GM18861 (cell line): ENCODE measurements around the gene FLNB.
A peak's percentile ranks its signal among the peaks of the same experiment; 100 is the strongest.
"Not testable (repeated sequence)": the region's sequence is repeated elsewhere in the genome, so short reads cannot be mapped to it uniquely, and the experiment has no call there.

Source experiments
- ATAC-seq: cut with Tn5 transposase; IDR thresholded peaks from one replicate; pipeline ENCODE4 v1.9.1; 2021; ENCODE audit not compliant: unreplicated experiment

FLNB gene

GRCh38 chr3:58200121-58200709 is 192.0 kb downstream of the FLNB start:
- ATAC-seq, result no peak

GRCh38 chr3:58200846-58201355 is 192.7 kb downstream of the FLNB start:
- ATAC-seq, result no peak

GRCh38 chr3:58201451-58201850 is 193.2 kb downstream of the FLNB start:
- ATAC-seq, result not testable (repeated sequence)

- ATAC-seq, result no peak
These were observed 194.7 kb downstream of the FLNB start for GRCh38 chr3:58202917-58203360.

- ATAC-seq, result no peak
These were observed 195.3 kb downstream of the FLNB start for GRCh38 chr3:58203541-58203940.

- no peak for ATAC-seq
These were observed 196.5 kb downstream of the FLNB start for GRCh38 chr3:58204720-58205119.

- ATAC-seq, result no peak
These were observed 197.8 kb downstream of the FLNB start for GRCh38 chr3:58205981-58206380.

- no peak for ATAC-seq
These were observed 198.3 kb downstream of the FLNB start for GRCh38 chr3:58206406-58207011.

GRCh38 chr3:58207954-58208353 is 199.7 kb downstream of the FLNB start:
- ATAC-seq, result no peak

- ATAC-seq, result no peak
These were observed 201.7 kb downstream of the FLNB start for GRCh38 chr3:58209933-58210332.

- ATAC-seq, result no peak
These were observed 202.7 kb downstream of the FLNB start, which contains the start of gene DNASE1L3 for GRCh38 chr3:58210761-58211460. TSS of gene DNASE1L3 (minus strand) at chr3:58210972. CDS start at chr3:58210906, 66 bp downstream.

- ATAC-seq, result peak; percentile 63
These were observed 206.5 kb downstream of the FLNB start for GRCh38 chr3:58214484-58215316.

GRCh38 chr3:58215317-58216025 is 207.2 kb downstream of the FLNB start:
- no peak for ATAC-seq

- no peak for ATAC-seq
These were observed 208.4 kb downstream of the FLNB start for GRCh38 chr3:58216496-58217195.

- ATAC-seq, result peak; percentile 39
These were observed 209.1 kb downstream of the FLNB start for GRCh38 chr3:58217209-58217811.

- no peak for ATAC-seq
These were observed 210.7 kb downstream of the FLNB start for GRCh38 chr3:58218904-58219303.
